NCI-H748 (cell line): ENCODE data around the gene FRYL.
"Not testable (repeated sequence)": the region's sequence is repeated elsewhere in the genome, so short reads cannot be mapped to it uniquely, and the experiment has no call there.

Source experiments
- DNase-seq: peaks from one replicate; lab custom pipeline; 2025; ENCODE audit not compliant: unreplicated experiment; lab: John Stamatoyannopoulos, UW

The FRYL gene

DNA sequence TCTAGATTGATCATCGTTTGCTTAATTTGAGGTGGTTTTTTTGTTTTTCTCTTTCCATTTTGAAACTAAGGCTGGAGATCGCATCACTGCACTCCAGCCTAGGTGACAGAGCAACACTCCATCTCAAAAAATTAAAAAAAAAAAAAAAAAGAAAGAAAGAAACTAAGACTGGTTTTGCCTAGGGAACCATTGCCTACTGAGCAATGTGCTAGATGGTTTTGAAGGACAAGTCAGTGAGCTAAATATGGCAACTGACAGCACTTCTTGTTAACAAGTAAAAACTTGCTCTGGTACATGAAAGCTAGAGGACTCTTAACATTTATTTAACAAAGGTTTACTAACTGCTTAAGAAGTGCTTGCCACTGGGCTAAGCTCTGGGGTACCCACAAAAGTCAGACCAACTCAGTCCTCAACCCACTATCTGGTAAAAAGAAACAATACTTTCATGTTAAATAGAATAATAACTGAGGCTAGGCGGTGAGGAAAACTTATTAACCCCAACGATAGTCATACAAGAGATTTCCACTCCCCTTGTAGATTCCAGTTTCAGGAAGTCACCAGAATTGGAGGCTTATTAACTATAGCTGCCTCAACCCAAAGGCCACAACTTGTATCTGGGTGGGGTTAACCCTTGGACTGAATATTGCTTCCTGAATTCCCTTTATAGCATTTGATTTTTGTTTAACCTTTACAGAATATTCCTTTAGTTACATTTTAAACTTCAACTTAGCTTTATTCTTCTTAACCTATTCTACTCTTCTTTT, 111.6 kb downstream of the FRYL start:
- no peak for DNase-seq

DNA sequence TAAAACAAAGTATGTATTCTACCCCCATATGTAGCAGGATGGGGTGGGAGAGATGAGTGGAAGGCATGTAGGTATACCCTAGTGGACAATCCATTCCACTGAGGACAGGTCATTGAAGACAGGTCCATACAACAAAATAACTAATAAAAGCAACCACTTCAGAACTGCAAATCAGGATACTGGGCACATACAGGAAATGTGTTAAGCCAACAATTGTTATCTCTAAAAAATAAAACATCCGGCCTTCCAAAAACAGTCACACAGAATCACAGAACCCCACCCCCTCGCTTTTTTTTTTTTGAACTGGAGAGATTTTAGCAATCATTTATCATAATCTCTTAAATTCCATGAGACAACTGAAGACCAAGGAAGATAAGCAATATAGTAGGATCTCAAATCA, 112.9 kb downstream of the FRYL start:
- DNase-seq, result no peak

DNA sequence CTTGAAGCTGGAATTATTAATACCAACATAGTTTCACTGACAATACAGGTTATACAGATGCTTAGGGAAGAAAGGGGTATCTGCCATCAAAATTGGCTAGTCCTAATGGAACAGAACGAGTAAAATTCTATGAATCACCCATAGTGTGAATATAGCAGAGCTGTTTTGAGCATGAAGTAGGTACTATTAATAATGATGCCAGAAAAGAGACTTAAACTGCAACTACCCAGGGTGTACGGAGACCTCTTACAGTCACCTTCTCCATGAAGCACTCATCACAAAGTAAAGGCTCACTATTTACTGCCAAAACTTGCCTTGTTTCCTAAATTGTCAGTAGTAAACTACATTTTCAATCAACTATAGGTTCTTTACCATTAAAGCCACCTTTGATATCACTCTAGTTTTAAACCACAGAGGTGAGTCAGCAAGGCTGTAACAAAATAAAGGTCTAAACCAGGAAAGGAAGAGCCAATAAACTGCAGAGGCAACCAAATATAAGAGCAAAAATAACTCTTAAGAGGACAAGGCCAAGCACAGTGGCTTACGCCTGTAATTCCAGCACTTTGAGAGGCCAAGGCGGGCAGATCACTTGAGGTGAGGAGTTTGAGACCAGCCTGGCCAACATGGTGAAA, 114.4 kb downstream of the FRYL start:
- no peak for DNase-seq

DNA sequence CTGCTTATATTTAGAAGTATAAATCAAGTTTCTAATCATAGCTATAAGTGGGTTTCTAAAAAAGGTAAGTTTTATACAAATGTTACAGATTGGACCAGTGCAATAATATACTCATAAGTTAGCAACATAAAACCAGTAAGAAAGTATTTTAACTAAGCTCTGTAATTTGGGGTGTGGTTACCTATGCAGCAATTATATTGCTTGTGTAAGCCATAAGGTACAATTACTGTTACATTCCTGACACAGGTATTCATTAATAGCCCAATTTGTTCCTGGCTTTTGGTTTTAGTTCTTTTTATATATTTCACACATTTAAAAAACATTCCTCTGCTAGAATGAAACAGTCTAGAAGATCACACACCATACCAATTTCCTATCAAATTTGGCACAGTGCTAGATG, 115.1 kb downstream of the FRYL start:
- DNase-seq, result no peak

DNA sequence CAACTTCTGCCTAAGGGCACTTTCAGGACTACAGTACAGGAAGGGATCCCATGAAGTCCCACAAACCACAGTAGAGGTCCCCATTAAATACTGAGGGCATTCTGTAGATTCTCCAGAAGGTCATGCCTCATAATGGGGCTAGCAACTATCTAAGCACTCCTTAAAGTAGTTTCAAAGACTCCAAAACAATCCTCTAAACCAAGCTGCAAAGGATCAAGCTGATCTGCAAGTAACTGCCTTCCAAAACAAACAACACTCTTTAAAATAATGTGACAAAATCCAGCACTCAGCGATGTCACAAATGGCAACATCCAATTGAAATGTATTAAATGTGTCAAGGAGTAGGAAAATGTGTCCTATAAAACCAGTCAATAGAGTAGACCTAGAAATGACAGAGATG, 118.7 kb downstream of the FRYL start:
- no peak for DNase-seq

DNA sequence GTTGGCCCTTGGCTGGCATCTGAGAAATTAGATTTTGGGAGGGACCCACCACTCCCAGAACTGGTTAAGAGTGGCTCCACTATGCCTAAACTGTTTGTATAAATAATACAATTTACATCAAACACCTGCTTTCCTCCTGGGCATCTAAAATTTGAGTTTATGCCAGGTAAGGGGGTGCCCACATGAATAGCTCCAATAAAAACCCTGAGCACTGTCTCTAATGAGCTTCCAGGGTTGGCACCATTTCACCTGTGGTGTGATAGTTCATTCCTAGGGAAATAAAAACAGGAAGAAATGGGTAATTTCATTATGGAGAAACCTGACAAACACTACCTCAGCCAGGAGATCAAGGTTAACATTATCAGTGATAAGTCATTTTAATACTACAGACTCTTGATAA, 119.7 kb downstream of the FRYL start:
- DNase-seq, result no peak

DNA sequence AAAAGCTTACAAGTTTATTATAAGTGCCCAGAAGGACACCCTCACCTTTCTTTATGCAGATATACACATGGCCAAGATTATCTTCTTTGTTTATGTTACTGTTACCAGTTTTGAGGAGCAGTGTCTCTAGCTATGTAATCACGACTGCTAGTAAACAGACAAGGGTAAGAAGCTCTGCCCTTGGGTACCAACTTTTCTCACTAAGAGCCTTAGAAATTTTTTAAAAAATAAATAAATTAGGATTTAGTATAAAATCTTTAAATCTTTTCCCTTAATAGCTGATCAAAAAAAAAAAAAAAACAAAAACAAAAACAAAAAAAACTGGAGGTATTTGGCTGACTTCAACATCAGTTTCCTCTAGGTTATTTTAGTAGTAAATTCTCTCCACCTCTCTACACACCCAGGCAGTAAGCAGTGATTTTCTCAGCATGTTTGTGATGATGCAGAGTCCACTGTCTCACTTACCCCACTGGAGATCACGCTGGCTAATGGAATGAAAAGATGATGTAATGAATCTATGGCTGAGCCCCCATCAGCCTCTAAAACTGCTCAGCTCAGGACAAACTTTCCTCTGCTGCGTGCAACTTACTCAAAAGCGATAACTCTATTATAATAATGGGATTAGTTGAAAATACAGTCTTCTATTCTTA, 125.9 kb downstream of the FRYL start:
- DNase-seq, result no peak

DNA sequence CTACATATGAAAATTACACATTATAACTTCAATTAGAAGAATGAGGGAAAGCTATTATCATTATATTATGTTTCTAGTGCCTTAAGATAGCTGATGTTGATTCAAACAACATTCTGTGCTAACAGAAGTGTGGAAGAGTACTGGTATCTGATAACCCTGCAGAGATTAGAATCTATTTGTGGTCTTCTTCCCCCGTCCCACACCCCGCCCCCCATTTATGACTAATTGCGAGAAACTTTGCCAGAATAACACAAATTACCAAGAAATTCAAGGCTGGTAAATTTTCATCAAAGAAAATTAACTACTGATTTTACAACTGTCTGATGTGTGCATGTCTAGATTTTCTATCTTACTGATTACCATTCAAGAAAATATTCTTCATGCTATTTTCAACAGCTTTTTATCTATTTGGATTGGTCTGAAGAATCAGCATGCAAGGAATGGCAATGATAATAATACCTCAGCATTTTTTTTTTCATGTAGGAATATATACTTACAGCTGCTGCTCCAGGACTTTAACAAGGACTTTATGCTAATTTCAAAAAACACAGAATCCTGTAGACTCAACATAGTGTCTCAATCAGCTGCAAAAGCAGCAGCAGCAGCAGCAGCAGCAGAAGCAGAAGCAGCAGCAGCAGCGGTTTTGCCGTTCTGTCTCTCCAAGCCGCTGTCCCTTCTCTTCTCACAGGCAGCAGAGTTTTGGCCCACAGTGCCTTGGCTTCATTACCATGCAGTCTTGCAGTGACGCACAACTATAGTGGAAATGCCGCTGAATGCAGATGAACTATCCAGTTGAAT, 126.7 kb downstream of the FRYL start:
- no peak for DNase-seq

DNA sequence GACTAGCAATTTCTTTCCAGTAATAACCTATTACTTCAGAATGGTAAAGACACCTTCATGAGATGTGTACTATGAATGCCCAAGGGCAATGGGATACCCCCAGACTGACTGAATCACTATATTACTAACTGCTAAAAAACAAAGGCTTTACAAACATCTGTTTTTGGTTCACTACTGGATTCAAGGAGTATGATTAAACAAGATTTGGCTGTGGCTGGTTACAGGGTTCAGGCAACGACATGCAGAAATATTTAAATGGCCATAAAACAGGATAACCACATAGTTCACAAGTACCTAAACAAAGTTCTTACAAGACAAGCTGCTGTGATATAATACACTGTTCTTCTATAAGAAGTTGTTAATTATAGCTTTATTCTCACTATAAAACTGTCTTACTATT, 128.2 kb downstream of the FRYL start:
- DNase-seq, result no peak

DNA sequence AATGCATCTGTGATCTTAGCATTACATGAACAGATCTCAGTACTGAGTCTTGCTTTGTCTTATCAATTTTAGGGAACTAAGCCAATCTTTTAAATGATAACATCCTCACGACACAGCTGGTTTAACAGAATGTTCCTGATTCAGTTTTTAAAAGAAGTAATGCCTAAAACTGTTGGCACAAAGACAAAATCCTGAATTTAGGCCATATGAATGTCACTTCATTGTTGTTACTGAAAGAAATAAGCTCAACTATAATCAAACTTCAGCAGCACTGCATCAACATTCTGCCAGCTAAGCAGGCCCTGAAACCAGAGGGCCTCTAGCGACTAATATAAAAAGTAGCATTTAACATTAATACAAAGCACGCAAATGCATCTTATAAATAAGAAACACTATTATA, 130.6 kb downstream of the FRYL start:
- no peak for DNase-seq

DNA sequence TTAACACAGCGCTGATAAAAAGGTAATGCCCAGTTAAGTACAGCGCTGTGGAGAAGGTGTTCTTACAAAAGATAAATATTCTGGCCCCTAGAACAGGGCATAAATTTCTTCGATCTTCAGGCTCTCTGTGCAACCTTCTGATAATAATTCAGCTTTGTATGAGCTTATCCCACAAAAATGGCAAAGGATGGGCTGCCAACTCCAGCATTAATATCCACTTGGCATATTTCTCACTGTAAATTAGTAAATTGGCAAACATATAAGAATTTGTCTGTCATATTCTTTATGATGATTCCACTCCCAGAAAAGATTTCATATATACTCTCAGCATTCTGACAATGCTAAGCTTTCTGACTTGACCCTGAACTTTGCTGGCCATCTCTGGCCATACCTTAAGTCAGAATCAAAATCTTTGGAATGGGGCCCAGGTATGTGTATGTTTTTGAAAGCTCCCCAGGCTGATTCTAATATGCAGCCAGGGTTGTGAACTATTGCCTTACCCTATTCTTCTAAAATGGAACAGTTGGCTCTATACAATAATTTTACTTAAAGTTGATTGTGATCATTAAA, 134.8 kb downstream of the FRYL start:
- DNase-seq, result no peak

DNA sequence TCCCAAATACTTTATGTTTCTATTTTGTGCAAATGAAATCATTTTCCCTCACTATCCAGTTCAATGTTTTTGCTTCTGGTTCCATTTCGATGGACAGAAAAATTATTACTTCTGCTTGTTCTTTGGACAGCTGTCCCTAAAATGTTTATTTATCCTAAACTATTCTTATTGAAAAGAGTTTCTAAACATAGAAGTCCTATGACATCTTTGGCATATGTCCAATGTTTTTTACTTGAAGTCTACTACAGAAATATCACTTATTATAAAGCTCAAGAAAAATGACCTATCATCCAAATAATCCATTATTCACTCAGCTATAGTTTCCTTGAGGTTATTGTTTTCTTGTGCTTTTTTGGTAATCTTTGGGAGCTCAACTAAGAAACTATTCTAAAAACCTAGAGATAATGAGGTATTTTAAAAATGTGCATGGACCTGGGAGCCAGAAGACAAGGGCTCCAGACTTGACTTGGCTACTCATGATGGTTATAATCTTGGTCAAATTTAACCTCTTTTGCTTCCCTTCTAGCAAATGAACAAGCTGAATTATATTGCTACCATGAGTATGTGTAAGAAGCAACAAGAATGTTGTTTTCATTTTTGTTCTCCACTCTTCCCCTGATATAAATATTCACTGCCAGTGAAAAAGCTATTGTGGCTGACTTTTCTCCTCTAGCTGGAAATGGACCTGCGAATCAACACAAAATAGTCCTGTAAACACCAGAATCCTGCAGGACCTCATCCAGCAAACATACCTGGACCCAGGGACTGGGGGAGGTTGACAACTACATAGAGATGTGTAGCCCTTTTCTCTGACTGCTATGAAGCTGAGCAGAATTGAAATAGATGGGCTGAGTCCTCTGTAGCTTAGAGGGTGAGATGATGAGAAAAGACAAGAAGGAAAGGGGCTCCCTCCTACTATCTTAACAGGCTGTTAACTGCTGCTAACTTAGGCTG, 137.4 kb downstream of the FRYL start:
- no peak for DNase-seq

DNA sequence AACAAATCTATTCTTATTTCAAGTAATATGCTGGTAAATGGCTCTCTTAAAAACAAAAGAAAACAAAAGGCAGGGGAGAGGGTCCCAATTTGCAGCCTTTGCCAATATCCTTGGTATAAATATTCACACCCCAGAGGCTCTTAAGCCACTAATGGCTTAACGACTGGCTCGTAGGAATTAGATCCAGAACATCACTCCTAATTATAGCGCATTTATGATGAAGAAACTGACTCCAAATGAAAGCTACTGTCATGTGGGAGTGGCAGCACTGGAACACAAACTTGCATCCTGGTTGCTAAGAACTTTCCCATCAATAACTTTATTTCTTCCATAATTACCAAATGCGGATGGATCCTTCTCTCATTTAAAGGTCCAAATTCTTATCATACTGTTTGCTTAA, 138.7 kb downstream of the FRYL start:
- no peak for DNase-seq

DNA sequence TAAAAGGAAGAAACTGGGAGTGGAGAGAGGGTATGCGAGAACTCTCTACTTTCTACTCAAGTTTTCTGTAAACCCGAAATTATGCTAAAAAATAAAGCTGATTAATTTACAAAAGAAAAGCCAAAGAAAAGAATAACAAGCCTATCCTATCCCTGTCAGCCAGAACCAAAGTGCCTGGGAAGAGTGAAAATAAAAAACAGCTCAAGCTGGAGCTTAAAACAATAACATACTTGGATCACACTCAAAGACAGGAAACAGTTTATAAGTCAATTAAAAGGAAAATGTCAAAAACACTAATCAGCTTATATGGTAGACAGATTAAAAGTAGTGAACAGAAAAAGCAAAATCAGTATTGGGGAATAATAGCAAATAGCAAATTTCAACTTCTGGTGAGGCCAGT, 139.4 kb downstream of the FRYL start:
- no peak for DNase-seq

DNA sequence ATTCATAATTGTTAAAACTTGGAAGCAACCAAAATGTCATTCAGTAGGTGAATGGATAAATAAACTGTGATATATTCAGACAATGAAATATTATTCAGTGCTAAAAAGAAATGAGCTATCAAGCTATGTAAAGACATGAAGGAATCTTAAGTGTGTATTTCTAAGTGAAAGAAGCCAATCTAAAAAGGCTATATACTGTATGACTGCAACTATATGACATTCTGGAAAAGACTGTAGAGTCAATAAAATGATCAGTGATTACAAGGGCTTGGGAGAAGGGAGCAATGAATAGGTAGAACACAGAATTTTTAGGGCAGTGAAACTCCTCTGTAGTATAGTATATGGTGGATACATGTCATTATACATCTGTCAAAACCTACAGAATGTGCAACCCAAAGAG, 139.9 kb downstream of the FRYL start:
- DNase-seq, result no peak

DNA sequence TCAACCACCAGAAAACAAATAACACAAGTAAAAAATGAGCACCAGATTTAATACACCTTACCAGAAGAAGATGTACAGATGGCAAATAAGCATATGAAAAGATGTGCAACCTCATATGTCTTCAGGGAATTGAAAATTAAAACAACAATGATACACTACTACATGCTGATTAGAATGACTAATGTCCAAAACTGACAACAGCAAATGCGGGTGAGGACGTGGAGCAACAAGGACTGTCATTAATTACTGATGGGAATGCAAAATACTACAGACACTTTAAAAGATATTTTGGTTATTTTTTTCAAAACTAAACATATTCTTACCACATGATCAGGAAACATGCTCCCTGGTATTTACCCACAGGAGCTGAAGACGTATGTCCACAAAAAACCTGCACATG, 140.3 kb downstream of the FRYL start:
- DNase-seq, result no peak

DNA sequence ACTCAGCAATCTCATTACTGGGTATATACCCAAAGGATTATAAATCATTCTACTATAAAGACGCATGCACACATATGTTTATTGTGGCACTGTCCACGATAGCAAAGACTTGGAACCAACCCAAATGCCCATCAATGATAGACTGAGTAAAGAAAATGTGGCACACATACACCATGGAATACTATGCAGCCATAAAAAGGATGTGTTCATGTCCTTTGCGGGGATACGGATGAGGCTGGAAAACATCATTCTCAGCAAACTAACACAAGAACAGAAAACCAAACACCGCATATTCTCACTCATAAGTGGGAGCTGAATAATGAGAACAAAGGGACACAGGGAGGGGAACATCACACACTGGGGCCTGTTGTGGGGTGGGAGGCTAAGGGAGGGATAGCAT, 141.5 kb downstream of the FRYL start:
- not testable (repeated sequence) for DNase-seq

DNA sequence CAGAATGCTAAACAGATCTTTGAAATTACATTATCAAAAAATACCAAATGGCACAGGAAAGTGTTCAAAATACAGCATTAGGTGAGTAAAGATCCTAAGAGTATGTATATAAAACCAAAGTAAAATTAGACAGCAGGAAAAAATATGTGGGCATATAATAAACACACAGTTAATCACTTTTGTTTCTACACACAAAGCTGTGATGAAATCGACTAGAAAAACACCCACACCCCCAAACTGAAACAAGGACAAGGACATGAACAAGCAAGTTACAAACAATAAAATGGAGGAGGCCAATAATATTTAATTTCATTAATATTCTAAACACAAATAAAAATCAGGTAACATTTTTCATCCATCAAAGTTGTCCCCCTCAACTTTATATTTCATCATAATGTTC, 143.2 kb downstream of the FRYL start:
- no peak for DNase-seq

DNA sequence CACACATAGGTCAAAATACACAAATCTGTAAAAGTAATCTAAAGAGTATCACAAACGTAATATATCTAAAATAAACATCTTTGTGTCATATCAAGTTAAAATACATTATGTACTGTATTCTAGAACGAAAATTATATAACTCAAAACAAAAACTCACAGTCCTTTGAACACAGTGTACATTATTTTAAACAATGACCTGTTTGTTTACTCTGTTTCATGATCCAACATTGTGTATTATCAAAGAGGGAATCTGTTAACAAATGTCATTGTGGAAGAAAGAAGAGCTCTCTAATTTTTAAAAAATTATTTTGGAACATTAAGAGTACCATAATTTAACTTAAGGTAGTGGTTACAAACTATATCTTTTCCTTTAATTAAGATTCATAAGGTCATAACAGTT, 144.1 kb downstream of the FRYL start:
- no peak for DNase-seq

DNA sequence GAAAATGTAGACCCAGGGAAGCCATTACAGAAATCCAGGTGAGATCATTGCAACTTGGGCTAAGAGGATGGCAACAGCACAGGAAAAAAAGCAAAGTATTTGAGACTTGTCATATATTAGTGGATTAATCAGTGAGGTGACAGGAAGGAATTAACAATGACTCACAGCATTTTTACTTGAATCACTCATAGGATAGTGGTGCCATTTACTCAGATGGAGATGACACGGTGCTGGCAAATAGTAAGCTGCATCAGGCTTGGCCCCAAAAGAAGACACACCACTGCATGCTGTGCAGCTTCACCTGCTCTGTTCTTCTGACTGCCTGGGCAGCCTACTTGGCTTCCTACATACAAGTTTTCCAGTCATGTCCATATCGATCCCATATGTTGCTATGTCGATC, 144.8 kb downstream of the FRYL start:
- no peak for DNase-seq
